GM18873 (cell line): ENCODE data around the gene PRSS2.

Experiments used
- ATAC-seq: cut with Tn5 transposase; IDR thresholded peaks from one replicate; pipeline ENCODE4 v1.9.1; 2021; ENCODE audit warnings: mild to moderate bottlenecking, moderate library complexity, moderate number of reproducible peaks; ENCODE audit not compliant: unreplicated experiment, low FRiP score

PRSS2 gene

DNA sequence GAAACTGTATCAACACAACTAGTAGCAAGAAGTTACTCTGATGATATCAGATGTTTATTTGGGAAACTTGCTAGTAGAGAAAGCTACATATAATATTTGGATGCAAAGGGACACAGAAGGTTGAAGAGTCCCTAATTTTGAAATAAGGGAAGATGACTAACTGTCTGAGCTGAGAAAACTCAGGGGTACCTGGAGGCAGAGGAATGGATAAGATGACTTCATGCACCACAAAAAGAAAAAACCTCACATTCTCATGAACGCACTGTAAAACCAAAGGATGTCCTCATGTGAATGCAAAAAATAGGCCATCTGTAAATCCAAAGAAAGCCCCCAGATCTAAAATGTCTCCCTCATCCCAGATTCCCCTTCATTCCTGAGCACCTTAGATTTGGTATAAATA lies 29.3 kb downstream of the PRSS2 start:
- no peak for ATAC-seq

DNA sequence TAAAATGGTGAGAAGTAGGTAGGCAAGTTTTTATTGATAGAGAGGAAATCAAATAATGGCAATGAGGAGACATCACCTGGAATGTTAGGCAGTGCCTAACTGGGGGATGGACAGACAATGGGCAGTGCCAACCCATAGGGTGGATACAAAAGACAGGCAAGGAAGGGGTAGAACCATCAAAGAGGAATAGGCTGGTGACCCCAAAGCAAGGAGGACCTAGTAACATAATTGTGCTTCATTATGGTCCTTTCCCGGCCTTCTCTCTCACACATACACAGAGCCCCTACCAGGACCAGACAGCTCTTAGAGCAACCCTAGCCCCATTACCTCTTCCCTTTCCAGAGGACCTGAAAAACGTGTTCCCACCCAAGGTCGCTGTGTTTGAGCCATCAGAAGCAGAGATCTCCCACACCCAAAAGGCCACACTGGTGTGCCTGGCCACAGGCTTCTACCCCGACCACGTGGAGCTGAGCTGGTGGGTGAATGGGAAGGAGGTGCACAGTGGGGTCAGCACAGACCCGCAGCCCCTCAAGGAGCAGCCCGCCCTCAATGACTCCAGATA lies 30.0 kb downstream of the PRSS2 start:
- no peak for ATAC-seq

DNA sequence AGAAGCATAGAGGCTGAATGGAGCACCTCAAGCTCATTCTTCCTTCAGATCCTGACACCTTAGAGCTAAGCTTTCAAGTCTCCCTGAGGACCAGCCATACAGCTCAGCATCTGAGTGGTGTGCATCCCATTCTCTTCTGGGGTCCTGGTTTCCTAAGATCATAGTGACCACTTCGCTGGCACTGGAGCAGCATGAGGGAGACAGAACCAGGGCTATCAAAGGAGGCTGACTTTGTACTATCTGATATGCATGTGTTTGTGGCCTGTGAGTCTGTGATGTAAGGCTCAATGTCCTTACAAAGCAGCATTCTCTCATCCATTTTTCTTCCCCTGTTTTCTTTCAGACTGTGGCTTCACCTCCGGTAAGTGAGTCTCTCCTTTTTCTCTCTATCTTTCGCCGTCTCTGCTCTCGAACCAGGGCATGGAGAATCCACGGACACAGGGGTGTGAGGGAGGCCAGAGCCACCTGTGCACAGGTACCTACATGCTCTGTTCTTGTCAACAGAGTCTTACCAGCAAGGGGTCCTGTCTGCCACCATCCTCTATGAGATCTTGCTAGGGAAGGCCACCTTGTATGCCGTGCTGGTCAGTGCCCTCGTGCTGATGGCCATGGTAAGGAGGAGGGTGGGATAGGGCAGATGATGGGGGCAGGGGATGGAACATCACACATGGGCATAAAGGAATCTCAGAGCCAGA lies 31.0 kb downstream of the PRSS2 start:
- no peak for ATAC-seq

DNA sequence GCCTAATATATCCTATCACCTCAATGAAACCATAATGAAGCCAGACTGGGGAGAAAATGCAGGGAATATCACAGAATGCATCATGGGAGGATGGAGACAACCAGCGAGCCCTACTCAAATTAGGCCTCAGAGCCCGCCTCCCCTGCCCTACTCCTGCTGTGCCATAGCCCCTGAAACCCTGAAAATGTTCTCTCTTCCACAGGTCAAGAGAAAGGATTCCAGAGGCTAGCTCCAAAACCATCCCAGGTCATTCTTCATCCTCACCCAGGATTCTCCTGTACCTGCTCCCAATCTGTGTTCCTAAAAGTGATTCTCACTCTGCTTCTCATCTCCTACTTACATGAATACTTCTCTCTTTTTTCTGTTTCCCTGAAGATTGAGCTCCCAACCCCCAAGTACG lies 31.5 kb downstream of the PRSS2 start:
- no peak for ATAC-seq

DNA sequence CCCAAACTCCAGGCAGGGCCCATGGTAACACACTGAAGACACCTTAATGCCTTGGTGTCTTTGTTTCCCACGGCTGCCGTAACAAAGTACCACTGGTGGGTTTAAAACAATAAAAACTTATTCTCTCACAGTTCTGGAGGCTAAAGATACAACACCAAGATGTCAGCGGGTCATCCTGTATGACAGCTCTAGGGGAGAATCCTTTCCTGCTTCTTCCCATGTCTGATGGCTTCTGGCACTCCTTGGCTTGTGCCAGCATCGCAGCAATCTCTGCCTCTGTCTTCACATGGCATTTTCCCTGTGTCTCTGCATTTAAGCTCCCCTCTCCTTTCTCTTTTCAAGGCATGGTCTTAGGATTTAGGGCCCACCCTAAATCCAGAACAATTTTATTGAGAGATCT lies 33.1 kb downstream of the PRSS2 start:
- ATAC-seq = no peak

DNA sequence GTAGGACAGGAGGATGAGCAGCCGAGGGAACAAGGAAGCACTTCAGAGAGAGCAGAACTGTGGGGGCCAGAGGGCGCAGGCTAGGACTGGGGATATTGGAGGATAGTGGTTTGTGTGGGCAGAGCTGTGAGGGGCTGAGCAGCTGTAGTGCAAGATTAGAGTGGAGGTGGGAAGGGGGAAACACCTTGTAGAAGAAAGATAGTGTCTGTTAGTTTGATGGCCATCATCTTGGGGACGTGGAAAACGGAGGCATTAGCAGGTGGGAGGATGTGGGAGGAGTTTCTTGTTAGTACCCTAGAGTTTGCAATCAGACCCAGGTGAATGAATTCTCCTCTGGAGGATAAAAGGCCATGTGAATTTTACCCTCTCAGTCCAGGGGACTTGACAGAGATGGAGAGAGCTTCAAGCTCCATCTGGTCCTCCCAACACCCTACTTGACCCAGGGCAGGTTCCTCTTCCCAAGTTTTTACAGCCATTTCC lies 34.0 kb downstream of the PRSS2 start:
- ATAC-seq = no peak

DNA sequence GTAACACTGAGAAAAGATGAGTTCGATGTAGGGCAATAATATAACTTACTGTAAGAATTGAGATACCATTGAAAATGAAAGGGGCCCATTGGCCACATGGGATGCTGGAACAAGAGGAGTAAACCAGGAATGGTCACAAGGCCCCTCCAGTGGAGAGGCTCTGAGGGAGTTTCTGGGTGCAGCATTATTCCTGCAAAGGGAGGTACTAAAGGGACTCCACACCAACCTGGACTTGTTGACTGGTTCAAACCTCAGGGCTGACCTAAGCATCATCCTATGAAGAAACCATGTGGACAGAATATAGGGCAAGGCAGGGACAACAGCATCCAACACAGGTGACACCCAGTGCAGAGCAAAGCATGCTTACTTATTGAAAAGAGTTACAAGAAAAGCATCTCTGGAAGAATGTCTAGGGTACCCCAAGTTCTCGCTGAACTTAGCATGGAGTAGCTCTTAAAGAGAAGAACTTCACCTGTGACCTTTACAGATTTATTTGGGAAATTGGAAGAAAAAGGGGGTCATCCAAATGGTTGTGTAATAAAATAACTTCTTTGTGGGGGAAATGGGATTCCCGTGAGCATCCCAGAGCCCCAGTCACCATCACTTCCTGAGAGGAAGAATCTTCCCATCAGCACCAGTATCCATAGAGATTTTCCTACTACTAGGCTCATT lies 34.7 kb downstream of the PRSS2 start:
- ATAC-seq = no peak

DNA sequence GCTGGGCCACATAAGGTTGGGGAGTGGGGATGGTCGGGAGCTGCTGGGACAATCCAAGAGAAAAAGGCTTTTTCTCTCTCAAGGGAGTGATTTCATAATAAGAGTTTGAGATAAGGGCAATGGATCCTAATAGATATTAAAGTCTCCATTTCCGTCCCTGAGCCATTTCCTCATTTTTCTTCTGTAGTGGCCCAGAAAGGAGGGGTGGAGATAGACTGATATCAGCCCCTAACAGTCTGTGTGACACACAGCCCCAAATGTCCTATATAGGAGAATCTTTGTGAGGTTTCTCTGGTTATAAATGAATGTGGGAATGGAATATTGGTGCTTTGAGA lies 35.2 kb downstream of the PRSS2 start:
- no peak for ATAC-seq

DNA sequence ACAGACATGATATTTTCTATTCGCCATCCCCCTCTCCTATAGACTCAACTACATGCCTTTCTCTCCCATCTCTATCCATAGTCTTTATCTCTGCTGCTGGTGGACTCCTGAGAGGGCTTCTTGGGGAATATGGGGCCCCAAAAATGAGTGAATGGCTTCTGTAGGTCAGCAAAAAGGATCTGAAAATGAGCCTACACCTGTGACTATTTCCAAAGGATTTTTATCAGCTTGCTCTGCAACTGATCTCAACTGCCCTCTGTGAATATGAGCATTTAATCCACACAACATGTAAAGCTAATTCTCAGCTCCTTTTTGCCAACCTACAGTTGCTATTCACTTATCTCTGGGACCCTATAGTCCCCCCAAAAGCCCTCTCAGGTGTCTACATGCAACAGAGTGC lies 36.2 kb downstream of the PRSS2 start:
- no peak for ATAC-seq

DNA sequence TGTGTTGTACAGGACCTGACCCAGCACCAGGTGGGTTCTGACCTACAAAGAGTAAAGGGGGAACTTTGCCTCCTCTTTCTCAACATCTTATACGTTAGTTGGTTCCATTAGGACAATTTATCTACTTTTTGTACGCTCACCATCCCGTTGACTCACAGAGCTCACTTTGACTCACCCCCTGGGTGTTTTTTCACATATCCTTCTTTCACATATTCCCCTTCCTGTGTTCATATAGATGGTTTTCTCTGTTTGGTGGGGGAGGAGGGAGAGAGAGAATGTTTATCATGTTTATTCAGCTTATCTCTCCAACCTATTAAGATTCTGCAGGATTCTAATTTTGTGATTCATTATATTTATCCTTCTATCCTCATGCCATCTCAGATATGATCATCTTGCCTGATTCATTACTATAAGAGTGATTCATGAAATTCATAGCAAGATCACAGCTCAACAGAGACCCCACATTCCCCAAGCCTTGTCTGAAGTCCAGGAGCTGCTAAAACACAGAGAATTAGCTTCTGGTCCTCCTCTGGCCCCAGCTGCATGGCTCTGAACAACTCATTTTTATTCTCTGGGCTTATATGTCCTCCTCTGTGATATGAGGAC lies 37.2 kb downstream of the PRSS2 start:
- peak; percentile 20 for ATAC-seq

DNA sequence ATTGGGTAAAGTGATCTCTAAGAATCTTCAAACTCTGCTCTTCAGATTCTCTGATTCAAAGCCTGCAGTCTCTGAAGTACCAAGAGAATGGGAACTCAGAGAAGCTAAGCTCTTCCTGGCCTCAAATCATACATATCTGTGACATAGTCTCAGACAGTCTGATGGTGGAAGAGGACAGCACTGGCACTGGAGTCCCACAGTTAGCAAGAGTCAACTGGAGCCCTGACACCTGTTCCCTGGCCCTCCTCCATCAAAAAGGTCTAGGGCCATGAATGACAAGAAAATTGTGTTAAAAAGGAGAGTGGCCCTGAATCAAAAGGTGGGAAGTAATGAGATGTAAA lies 37.7 kb downstream of the PRSS2 start:
- ATAC-seq = peak; percentile 24

DNA sequence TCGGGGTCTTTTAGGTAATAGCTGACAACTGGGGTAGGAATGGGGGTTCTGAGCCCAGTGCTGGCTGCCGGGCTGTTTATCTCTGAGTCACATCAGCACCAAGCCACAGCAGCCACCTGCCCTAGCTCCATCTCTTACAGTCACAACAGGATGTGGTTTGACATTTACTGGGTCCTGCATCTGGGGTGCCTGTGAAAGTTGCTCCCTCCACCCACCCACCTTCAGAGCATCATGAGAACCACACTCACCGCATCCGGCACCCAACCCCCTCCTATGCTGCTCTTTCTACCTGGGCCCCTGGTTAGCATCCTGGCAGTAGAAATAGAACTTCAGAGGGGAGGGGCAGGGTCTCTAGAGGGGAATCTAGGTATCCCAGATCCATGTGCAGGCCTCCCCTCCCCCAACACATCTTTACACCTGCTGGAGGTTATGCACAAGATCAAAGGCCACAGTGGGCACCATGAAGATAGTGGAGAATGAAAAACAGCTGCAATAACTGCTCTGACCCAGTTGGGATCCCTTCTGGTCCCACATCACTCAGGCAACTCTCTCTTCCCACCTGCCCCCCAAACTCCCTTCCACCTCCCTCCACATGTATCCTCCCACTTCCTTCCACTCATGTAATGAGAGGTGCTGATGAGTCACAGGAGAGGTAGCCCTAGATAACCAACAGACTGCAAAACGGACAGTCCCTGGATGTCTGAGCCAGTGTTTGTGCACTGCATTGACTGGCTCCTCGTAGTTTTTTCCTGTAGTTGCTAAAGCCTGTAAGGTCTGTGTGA lies 38.2 kb downstream of the PRSS2 start:
- ATAC-seq = peak; percentile 92

DNA sequence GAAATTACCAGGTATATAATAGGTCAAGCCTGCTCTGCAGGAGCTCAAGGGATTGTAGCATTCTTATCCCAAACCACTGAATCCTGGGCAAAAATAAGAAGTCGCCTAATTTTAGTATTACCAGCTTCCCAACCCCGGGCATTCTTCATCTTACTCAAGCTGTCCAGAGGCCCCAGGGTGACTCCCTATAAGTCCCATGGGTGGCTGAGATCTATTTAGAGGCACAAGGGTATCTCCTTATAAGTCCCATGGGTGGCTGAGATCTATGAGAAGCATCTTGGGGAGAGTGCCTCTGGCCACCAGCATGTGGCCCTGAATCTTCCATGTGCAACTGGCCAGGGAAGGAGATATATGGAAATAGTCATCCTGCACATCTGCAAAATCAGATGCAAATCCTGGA lies 38.9 kb downstream of the PRSS2 start:
- no peak for ATAC-seq

DNA sequence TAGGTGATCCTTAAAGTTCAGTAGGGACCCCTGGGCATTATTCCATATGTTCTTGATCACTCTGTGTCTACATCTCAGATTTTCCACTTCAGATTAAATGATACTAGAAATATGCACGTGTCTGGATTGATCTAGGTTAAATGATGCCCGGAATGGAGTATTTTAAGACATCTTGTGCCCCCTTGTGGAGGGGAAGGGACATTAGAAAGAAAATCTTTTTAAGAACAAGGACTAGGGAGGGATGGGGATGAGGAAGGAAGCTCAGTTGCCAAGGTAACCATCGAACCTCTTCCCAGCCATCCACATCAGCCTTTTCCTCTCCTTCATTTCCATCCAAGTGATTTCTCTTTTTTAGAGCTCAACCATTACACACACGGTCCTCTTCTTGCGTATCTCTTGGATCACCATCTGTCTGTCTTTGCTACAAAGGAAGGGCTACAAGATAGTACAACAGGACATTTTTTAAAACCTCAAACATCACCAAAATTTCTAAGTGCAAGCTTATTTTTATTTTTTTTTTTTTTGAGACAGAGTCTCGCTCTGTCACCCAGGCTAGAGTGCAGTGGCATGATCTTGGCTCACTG lies 40.5 kb downstream of the PRSS2 start:
- ATAC-seq = no peak

DNA sequence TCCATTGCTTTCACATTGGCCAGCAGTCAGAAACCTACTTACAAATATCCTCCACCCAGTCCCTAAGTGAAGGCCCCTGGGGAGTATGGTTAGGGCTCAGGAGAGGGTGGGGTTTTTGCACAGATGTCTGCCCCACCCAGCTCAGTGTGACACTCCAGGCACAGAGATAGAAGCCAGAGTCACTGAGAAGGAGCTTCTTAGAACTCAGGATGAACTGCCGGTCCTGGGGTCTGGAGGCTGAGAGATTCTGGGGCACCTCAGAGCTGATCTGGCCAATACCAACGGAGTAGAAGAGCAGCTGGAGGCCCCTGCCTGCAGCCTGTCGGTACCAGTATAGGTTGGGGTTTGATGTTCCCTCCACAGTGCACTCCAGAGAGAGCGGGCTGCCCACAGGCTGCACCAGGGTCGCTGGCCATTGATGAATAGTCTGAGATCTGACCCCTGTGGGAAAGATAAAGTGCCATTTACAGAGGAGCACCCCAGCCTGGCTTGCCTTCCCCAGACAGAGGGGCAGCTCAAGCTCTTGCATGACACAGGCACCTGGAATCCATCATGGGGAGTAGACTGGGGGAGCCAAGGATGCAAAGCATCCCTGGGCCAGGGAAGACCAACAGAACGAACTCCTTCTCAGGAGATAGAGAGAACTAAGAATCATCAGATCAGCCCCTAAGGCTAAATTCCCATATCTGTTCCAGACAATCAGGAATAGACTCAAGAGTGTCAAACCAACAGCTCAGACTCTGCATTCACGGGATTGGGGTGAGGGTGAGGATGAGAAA lies 41.9 kb downstream of the PRSS2 start:
- no peak for ATAC-seq

DNA sequence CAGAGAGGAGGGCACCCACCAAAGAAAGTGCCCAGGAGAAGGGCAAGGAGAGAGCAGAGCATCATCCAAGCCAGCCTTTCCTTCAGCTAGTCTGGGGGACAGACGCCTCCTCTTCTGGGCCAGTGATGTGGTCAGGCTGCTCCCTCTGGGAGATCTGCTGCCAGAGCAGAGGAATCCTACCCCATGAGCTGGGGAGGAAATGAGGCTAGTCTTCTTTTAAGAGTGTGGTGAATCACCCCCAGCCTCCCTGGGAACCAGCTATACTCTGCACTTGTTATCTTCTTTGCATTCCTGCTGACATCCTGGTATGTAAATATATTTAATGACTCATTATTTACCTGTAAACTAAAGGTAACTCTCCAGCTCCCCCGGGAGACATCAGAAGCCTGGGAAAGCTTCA lies 42.5 kb downstream of the PRSS2 start:
- no peak for ATAC-seq

DNA sequence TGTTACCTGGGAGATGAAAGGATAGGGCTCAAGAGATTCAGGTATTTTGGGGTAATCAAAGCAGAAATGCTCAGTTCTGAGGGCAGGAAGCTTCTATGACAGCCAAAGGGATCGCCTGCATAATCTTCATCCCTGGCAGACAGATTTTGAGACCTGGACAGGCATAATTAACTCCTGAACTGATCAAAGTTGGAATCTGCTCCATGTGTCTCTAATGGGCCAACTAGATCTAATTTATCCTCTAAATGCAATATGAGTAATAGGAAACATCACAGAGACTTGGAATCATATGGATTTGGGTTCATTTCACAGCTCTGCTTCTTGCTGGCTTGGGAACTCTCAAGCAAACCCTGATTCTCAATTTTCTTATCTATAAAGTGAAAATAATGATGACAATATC lies 42.9 kb downstream of the PRSS2 start:
- no peak for ATAC-seq

DNA sequence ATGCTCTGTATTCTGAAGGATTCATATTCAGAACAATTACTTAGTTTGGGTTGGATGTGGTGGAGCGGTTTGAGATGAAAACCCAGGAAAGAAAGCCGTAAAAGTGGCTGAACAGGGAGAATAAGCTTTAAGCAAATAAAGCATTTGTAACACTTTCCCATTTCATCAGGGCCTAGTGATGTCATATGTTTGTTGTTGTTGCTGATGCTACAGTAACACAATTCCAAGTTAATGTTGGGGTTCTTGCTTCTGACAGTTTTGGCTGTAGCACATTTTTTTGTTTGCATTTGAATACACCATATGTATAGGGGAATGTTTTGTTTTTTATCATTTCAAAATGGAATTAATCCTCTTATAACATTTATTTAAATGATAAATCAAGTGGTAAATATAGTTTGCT lies 43.7 kb downstream of the PRSS2 start:
- ATAC-seq = no peak

DNA sequence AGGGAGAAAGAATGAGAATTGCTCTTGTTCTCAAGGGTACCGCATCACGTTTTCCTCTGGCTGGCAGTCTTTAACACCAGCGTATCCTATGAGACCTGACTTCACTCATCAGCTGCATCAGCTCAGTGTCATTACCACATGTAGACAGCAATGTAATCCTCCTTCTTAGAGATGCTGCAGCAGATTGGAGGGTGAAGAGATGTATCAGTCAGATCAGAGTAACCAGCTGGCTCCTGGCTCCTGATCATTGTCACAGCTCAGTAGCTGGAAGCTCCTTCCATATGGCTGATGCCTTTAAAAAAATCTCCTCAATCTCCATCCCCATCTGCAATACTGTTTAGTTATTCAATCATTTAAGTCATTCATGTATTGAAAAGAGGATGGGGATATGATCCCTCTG lies 44.4 kb downstream of the PRSS2 start:
- ATAC-seq = no peak

DNA sequence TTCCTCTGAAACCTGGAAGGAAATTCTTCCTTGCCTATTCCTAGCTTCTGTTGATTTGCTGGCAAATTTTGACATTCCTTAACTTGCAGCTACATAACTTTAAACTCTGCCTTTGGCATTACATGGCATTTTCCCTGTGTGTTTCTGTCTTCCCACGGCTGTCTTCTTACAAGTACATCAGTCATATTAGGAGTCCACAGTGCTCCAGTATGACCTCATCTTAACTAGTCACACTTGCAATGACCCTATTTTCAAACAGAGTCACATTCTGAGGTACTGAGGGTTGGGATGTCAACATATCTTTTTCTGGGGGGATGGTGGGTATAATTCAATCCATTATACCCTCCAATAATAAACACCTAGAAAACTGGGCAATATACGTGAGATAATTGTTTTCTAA lies 46.7 kb downstream of the PRSS2 start:
- no peak for ATAC-seq
